ENCODE measurements around the gene MSMO1.

DNA sequence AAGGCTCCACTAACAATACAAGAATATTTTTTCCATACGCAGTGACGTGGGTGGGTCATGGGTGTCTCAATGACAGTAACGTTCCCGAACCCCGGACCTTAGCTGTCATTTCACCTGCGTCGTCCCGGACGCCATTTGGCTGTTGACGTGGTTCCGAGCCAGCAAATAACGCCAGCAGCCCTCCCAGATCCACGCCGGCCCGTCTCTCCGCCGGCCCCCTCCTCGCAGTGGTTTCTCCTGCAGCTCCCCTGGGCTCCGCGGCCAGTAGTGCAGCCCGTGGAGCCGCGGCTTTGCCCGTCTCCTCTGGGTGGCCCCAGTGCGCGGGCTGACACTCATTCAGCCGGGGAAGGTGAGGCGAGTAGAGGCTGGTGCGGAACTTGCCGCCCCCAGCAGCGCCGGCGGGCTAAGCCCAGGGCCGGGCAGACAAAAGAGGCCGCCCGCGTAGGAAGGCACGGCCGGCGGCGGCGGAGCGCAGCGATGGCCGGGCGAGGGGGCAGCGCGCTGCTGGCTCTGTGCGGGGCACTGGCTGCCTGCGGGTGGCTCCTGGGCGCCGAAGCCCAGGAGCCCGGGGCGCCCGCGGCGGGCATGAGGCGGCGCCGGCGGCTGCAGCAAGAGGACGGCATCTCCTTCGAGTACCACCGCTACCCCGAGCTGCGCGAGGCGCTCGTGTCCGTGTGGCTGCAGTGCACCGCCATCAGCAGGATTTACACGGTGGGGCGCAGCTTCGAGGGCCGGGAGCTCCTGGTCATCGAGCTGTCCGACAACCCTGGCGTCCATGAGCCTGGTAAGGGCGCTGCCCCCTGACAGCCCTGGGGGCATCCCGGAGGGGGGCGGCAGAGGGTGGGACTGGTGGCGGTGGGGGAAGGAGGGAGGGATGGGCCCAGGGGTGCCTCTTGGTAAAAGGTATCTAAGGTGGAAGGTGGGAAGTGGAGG is 51.5 kb downstream of the MSMO1 start, which contains the start of gene CPE:
- TF ChIP-seq, protein P1, sequence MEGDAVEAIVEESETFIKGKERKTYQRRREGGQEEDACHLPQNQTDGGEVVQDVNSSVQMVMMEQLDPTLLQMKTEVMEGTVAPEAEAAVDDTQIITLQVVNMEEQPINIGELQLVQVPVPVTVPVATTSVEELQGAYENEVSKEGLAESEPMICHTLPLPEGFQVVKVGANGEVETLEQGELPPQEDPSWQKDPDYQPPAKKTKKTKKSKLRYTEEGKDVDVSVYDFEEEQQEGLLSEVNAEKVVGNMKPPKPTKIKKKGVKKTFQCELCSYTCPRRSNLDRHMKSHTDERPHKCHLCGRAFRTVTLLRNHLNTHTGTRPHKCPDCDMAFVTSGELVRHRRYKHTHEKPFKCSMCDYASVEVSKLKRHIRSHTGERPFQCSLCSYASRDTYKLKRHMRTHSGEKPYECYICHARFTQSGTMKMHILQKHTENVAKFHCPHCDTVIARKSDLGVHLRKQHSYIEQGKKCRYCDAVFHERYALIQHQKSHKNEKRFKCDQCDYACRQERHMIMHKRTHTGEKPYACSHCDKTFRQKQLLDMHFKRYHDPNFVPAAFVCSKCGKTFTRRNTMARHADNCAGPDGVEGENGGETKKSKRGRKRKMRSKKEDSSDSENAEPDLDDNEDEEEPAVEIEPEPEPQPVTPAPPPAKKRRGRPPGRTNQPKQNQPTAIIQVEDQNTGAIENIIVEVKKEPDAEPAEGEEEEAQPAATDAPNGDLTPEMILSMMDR (optimal IDR thresholded peaks at IDR 0.05 in 1 of 3, IDR thresholded peaks at IDR 0.05 in 1 of 3, conservative IDR thresholded peaks at IDR 0.05 in 1 of 3; ENCODE audit: extremely low read depth in 1 of 3, insufficient read depth in 2 of 3, low read length in 3 of 3) = peak; percentile 25 to 80 (median 57)
- no peak for TF ChIP-seq EZH2 (IDR thresholded peaks at IDR 0.05; ENCODE audit: low read length)
